ENCODE data around the gene SLC22A16.

- TF ChIP-seq CTCF (IDR thresholded peaks at IDR 0.05; ENCODE audit: low read length) = no peak
- no peak for TF ChIP-seq EZH2phosphoT487 (IDR thresholded peaks at IDR 0.05; ENCODE audit: low read length)
- TF ChIP-seq EZH2 (optimal IDR thresholded peaks at IDR 0.05; ENCODE audit: low read depth, low read length) = no peak
These were observed 37.1 kb downstream of the SLC22A16 start for GRCh38 chr6:110439356-110439755.
